Measurements from ENCODE around the gene CLCN2. TPM values are rescaled to one million over a fixed set of nuclear protein-coding genes. Genes with fewer than 3 reads are reported as not detected.
A peak's percentile ranks its signal among the peaks of the same experiment; 100 is the strongest.

CLCN2 gene
- total and polyA plus RNA-seq, 2 of the 4 experiments (the other 2 are of a cell fraction): 2.9 to 5.8 TPM

GRCh38 chr3:184352897-184353545 lies 8.4 kb downstream of the CLCN2 start:
- no peak for DNase-seq
- H4K5ac ChIP-seq (ENCODE audit: low read depth, low read length): no peak overlapping the region
- TF ChIP-seq MAFK (IDR thresholded peaks at IDR 0.05; ENCODE audit: low read depth, low read length) (no peak), FOS (IDR thresholded peaks at IDR 0.05; ENCODE audit: low read depth, low read length) (no peak), CEBPB (IDR thresholded peaks at IDR 0.05; ENCODE audit: low read depth, low read length) (no peak), MXI1 (IDR thresholded peaks at IDR 0.05; ENCODE audit: borderline replicate concordance, low read depth, low read length) (no peak), RAD21 (IDR thresholded peaks at IDR 0.05; ENCODE audit: low read length) (no peak), NFE2L2 (IDR thresholded peaks at IDR 0.05; ENCODE audit: low read depth, low read length) (no peak), SMC3 (IDR thresholded peaks at IDR 0.05; ENCODE audit: low read depth, low read length) (no peak), USF2 (IDR thresholded peaks at IDR 0.05; ENCODE audit: low read depth, low read length) (no peak), MAZ (IDR thresholded peaks at IDR 0.05; ENCODE audit: borderline replicate concordance, low read depth, low read length) (no peak), RFX5 (IDR thresholded peaks at IDR 0.05; ENCODE audit: low read depth, low read length) (no peak), BHLHE40 (IDR thresholded peaks at IDR 0.05; ENCODE audit: low read depth, low read length) (no peak), CHD1 (IDR thresholded peaks at IDR 0.05; ENCODE audit: low read depth, low read length) (no peak), ELK1 (IDR thresholded peaks at IDR 0.05; ENCODE audit: borderline replicate concordance, low read depth, low read length) (no peak), RCOR1 (IDR thresholded peaks at IDR 0.05; ENCODE audit: insufficient replicate concordance, low read length) (no peak), POLR2A (IDR thresholded peaks at IDR 0.05; ENCODE audit: low read depth, low read length) (no peak), CTCF (conservative IDR thresholded peaks at IDR 0.05; ENCODE audit: low read depth, low read length) (no peak)
- H3K4me2 ChIP-seq (ENCODE audit: low read depth, low read length): no peak overlapping the region
- H2BK5ac ChIP-seq (ENCODE audit: low read depth, low read length, poor library complexity, severe bottlenecking): no peak overlapping the region
- no peak overlapping the region for H3K56ac ChIP-seq (ENCODE audit: extremely low read depth, insufficient read depth, low read length)
- H3K9me3 ChIP-seq (ENCODE audit: control insufficient read depth, insufficient read depth, low read length): no peaks in the 10 kb centered on the region
- ChIA-PET POLR2A (ENCODE audit: unreplicated experiment) (no interaction called here), CTCF (no interaction called here)
- no peaks in the 10 kb centered on the region for H3K4me1 ChIP-seq (ENCODE audit: control insufficient read depth, insufficient read depth, low read length)
- no peak overlapping the region for H3K18ac ChIP-seq (ENCODE audit: low read depth, low read length)
- H3K9me1 ChIP-seq (ENCODE audit: insufficient read depth, low read length): peaks cover 9% of the 10 kb centered on the region; the same call in 1 of the 2 replicates
- WGBS, 2 experiments (ENCODE audit: extremely low coverage in 2 of 2, insufficient read length in 1 of 2): no CpG with 5 or more reads among the region's 11 CpGs
- no peak overlapping the region for H3K4me3 ChIP-seq (ENCODE audit: insufficient read depth, low read depth, low read length)
- H3K27me3 ChIP-seq (ENCODE audit: control insufficient read depth, insufficient read depth, low read length): no peaks in the 10 kb centered on the region
- no peak overlapping the region for H3K27ac ChIP-seq (ENCODE audit: insufficient read depth, low read length)
- H2BK20ac ChIP-seq (ENCODE audit: low read depth, low read length): no peak overlapping the region
- intact Hi-C loops (cut with micrococcal nuclease) (no loop called here), in situ Hi-C loops (cut with MboI; ENCODE audit: low sequenced_read_pairs) (no loop called here), dilution Hi-C loops (cut with HindIII; ENCODE audit: low sequenced_read_pairs, unreplicated experiment) (loop anchor here (25.0 kb wide), 1 partner anchor 184 kb away; no protein-coding TSS in a partner anchor)
- H3K9ac ChIP-seq (ENCODE audit: low read depth, low read length): no peak overlapping the region
- H4K91ac ChIP-seq (ENCODE audit: insufficient read depth, low read depth, low read length): no peak overlapping the region
- H3K4ac ChIP-seq (ENCODE audit: low read depth, low read length): no peak overlapping the region
- H3K23ac ChIP-seq (ENCODE audit: low read depth, low read length): no peak overlapping the region
- no peak overlapping the region for H2AK5ac ChIP-seq (ENCODE audit: low read depth, low read length)
- no peaks in the 10 kb centered on the region; the same call in 1 of the 2 replicates for H4K20me1 ChIP-seq (ENCODE audit: insufficient read depth, low read length)
- no peak overlapping the region for H4K8ac ChIP-seq (ENCODE audit: low read depth in 2 of 2, low read length in 2 of 2)
- H2AFZ ChIP-seq (replicated peaks; ENCODE audit: low read length, poor library complexity): peak overlapping the region; percentile 41
- peaks cover 22% of the 10 kb centered on the region for H3K36me3 ChIP-seq (ENCODE audit: control insufficient read depth, insufficient read depth, low read length)
- H3K14ac ChIP-seq (replicated peaks; ENCODE audit: low read depth, low read length): no peak overlapping the region
- H2AK9ac ChIP-seq (replicated peaks; ENCODE audit: low read depth, low read length, poor library complexity): no peak overlapping the region
- BruUV-seq (replicated peaks): no TSS peak
- H2BK15ac ChIP-seq (ENCODE audit: low read depth, low read length): no peak overlapping the region
- no peak overlapping the region for H2BK120ac ChIP-seq (ENCODE audit: low read depth, low read length)
- no peak for ATAC-seq (ENCODE audit: low read depth)
- H3K79me1 ChIP-seq (ENCODE audit: low read depth in 1 of 2, low read length in 2 of 2): no peaks in the 10 kb centered on the region

Data from IMR-90 (cell line).